Loucy (cell line): ENCODE measurements around the gene CCDC127.

Experiments
- EZH2phosphoT487 ChIP-seq: fragments of 200-600 bp; IDR thresholded peaks from 2 replicates; pipeline ENCODE4 v1.6.1; 2018; ENCODE audit warnings: antibody characterized with exemption, mild to moderate bottlenecking, moderate library complexity, borderline replicate concordance
- TF ChIP-seq, protein P1 (sequence below): fragments of 200-600 bp; sonication (generic); conservative IDR thresholded peaks from 2 replicates; pipeline ENCODE4 v1.5.1; 2014; ENCODE audit warnings: mild to moderate bottlenecking, antibody characterized with exemption, low read length

DNA sequence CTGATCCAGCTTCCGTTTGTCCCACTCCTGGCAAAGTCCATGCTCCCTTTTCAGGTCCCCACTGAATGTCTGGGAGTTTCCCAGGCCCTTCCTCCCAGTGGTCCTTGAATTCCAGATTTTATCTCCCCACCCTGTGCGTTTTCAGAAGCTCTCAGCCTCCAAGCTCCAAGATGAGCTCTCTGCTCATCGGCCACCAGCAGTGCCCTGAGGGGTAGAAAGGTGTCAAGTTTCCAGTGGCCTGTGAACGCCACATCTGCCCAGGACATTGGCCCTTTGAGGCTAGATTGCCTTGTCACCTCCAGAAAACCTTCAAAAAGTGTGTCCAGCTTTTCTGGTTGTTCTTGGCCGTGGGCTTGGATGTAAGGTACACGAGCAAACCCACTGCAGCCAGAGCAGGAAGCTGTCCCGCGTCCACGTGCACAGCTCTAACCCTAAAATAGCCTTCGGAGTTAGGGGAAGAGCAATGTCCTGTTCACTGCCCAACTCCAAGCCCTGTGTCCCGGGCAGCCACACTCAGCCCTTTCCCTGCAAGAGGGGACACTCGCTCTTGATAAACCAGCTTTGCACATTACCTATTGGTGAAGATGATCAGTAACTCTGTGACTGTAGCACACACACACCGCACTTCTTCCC lies 37.6 kb downstream of the CCDC127 start:
- TF ChIP-seq, protein P1, sequence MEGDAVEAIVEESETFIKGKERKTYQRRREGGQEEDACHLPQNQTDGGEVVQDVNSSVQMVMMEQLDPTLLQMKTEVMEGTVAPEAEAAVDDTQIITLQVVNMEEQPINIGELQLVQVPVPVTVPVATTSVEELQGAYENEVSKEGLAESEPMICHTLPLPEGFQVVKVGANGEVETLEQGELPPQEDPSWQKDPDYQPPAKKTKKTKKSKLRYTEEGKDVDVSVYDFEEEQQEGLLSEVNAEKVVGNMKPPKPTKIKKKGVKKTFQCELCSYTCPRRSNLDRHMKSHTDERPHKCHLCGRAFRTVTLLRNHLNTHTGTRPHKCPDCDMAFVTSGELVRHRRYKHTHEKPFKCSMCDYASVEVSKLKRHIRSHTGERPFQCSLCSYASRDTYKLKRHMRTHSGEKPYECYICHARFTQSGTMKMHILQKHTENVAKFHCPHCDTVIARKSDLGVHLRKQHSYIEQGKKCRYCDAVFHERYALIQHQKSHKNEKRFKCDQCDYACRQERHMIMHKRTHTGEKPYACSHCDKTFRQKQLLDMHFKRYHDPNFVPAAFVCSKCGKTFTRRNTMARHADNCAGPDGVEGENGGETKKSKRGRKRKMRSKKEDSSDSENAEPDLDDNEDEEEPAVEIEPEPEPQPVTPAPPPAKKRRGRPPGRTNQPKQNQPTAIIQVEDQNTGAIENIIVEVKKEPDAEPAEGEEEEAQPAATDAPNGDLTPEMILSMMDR = no peak
- no peak for TF ChIP-seq EZH2phosphoT487
